ENCODE results near the gene CALD1.

CALD1 gene

GRCh38 chr7:134778941-134779740 lies at the start of gene CALD1:
CALD1 (plus strand) TSS chr7:134779634; CDS start chr7:134867734, 88,100 bp downstream.
- DNase-seq (ENCODE audit: low read depth, low spot score): peak; percentile 98

GRCh38 chr7:134729895-134730294 lies 49.5 kb upstream of the CALD1 start:
- DNase-seq (ENCODE audit: low read depth, low spot score): peak; percentile 14

- no peak for DNase-seq (ENCODE audit: low read depth, low spot score)
Observed at GRCh38 chr7:134730411-134730829, 49.0 kb upstream of the CALD1 start.

GRCh38 chr7:134731616-134732015 lies 47.8 kb upstream of the CALD1 start:
- no peak for DNase-seq (ENCODE audit: low read depth, low spot score)

- DNase-seq (ENCODE audit: low read depth, low spot score): no peak
Observed at GRCh38 chr7:134732728-134733127, 46.7 kb upstream of the CALD1 start.

- DNase-seq (ENCODE audit: low read depth, low spot score): no peak
Observed at GRCh38 chr7:134736381-134736780, 43.1 kb upstream of the CALD1 start.

GRCh38 chr7:134737566-134738345 lies 41.7 kb upstream of the CALD1 start:
- no peak for DNase-seq (ENCODE audit: low read depth, low spot score)

GRCh38 chr7:134739362-134739761 lies 40.1 kb upstream of the CALD1 start:
- DNase-seq (ENCODE audit: low read depth, low spot score): no peak

GRCh38 chr7:134740376-134740775 lies 39.1 kb upstream of the CALD1 start:
- DNase-seq (ENCODE audit: low read depth, low spot score): no peak

- DNase-seq (ENCODE audit: low read depth, low spot score): peak; percentile 95
Observed at GRCh38 chr7:134741907-134742635, 37.4 kb upstream of the CALD1 start.

- no peak for DNase-seq (ENCODE audit: low read depth, low spot score)
Observed at GRCh38 chr7:134742688-134743350, 36.6 kb upstream of the CALD1 start.

- DNase-seq (ENCODE audit: low read depth, low spot score): no peak
Observed at GRCh38 chr7:134744569-134744968, 34.9 kb upstream of the CALD1 start.

GRCh38 chr7:134747326-134747725 lies 32.1 kb upstream of the CALD1 start:
- DNase-seq (ENCODE audit: low read depth, low spot score): no peak

- peak; percentile 77 for DNase-seq (ENCODE audit: low read depth, low spot score)
Observed at GRCh38 chr7:134750083-134751062, 29.1 kb upstream of the CALD1 start.

GRCh38 chr7:134752006-134752760 lies 27.3 kb upstream of the CALD1 start:
- DNase-seq (ENCODE audit: low read depth, low spot score): no peak

- no peak for DNase-seq (ENCODE audit: low read depth, low spot score)
Observed at GRCh38 chr7:134755422-134756022, 23.9 kb upstream of the CALD1 start.

GRCh38 chr7:134757938-134758337 lies 21.5 kb upstream of the CALD1 start:
- DNase-seq (ENCODE audit: low read depth, low spot score): no peak

- DNase-seq (ENCODE audit: low read depth, low spot score): no peak
Observed at GRCh38 chr7:134758981-134759380, 20.5 kb upstream of the CALD1 start.

GRCh38 chr7:134761266-134761665 lies 18.2 kb upstream of the CALD1 start:
- DNase-seq (ENCODE audit: low read depth, low spot score): no peak

Data from ELF-1 (cell line).